HG02885 (cell line): ENCODE measurements around the gene DOK5.
"Not testable (repeated sequence)": the region's sequence is repeated elsewhere in the genome, so short reads cannot be mapped to it uniquely, and the experiment has no call there.

Experiments used
- ATAC-seq: cut with Tn5 transposase; IDR thresholded peaks from one replicate; pipeline ENCODE4 v1.9.1; 2021; ENCODE audit warnings: mild to moderate bottlenecking; ENCODE audit not compliant: unreplicated experiment, poor library complexity

Gene DOK5

GRCh38 chr20:54475334-54476168, at the start of gene DOK5:
DOK5 (plus strand) TSS chr20:54475593; CDS start chr20:54475947, 354 bp downstream.
- no peak for ATAC-seq

- no peak for ATAC-seq
These were observed 46.0 kb upstream of the DOK5 start for GRCh38 chr20:54429364-54429763.

- ATAC-seq: no peak
These were observed 44.0 kb upstream of the DOK5 start for GRCh38 chr20:54431156-54431944.

DNA sequence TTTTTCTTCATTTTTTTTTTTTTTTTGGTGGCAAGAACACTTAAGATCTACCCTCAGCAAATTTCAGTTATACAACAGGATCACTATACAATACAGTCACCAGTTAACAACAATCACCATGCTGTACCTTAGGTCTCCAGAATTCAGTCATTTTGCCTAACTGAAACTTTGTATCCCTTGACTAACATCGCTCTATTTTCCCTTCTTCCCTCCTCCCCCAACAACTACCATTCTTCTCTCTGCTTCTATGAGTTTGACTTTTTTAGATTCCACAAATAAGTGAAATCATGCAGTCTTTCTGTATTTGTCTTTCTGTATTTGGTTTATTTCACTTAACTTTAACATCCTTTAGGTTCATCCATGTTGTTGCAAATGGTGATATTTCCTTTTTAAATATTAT, 42.4 kb upstream of the DOK5 start:
- no peak for ATAC-seq

DNA sequence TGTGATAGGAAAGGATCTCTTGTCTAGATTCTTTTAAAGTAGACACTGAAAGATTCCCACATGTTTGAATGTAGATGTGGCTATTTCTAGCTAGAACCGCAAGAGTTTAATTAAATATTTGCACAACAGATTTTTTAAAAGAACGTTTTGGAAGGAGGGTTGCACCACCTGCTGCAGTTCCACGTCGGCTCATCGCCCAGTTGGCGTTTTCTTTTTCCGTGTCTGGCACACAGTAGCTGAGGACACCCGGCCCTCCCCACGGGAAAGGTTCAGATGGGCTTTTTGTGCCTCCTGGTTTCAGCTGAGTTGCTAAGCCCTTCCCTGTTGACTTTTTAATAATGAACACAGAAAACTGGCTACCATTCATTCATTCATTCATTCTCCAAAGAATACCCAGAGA, 41.8 kb upstream of the DOK5 start:
- ATAC-seq: no peak

GRCh38 chr20:54434196-54434595, 41.2 kb upstream of the DOK5 start:
- ATAC-seq: no peak

DNA sequence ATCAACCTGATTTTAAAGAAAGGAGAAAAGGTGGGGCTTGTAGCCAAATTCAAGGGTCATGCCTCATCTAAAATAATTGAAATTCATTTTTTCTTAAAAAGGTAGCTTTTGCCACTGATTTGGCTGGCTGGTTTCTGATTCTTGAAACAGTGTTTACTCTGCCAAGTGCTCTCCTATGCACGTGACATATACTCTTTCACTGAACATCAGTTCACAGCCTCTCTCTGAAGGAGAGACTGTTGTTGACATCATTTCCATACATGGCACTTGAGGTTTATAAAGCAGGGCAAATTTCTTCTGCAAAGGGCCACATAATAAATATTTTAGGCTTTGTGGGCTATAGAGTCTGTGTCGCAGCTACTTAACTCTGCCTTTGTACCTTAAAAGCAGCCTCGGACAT, 40.4 kb upstream of the DOK5 start:
- no peak for ATAC-seq

DNA sequence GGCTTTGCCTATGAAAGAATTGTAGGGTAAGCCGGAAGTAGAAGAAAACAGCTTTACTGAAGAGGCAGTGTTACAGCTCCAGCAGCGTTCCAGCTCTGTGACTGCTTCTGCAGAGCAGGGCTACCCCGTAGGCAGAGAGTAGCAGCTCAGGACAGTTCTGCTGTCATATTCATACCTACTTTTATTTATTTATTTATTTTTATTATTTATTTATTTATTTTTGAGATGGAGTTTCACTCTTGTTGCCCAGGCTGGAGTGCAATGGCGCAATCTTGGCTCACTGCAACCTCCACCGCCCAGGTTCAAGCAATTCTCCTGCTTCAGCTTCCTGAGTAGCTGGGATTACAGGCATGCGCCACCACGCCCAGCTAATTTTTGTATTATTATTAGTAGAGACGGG, 39.0 kb upstream of the DOK5 start:
- ATAC-seq: not testable (repeated sequence)

- ATAC-seq: no peak
These were observed 37.2 kb upstream of the DOK5 start for GRCh38 chr20:54438166-54438565.

DNA sequence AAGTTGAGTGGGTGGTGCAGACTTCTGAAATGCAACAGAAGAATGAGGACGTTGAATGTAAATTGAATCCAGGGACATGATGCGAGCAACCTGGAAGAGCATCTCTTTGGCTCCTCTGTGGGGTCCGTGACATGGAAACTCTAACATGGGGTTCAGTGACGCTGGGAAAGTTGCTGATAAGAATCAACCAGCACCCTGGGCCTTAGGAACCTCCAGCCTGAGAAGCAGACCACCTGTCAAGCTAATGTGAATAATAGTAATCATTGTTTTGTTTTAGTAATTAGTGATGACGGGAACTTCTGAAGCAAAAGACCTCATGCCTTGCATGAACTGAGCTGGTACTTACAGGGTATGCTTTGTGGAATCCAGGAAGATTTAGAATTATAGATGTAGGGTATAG, 25.2 kb upstream of the DOK5 start:
- no peak for ATAC-seq

DNA sequence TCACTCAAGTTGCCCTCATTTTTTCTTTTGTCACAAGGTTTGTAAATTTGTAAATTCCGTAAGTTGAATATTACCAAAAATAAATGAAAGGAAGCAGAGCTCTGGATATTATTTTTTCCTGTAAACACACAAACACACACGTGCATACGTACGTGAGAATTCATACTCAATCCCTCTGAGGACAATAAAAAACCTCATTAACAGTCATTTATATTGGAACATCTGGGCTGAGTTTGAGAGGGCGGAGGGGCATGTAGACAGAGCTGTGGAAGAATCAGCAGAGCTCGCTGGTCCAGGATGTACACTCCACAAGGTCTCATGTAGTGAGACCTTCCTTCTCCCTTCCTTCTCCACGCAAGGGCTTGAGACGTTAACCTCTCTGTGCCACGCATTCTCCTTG, 24.2 kb upstream of the DOK5 start:
- no peak for ATAC-seq

DNA sequence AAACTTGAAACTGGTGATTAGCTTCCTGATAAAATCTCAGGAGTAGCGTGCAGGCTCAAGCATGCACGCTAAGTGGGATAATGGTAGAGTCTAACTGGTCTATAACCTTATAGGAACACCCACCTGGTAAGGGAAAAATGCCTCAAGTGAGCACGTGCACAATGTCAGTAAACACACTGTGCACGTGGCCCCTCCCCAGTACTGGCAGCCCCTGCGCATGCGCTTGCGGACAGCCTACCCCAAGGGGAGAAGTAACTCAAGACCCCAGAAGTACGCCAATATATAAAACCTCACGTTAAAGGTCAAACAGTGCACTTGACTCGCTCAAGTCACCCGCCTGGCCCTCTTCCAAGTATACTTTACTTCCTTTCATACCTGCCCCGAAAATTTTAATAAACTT, 23.1 kb upstream of the DOK5 start:
- ATAC-seq: no peak

- no peak for ATAC-seq
These were observed 20.4 kb upstream of the DOK5 start for GRCh38 chr20:54454982-54455381.

DNA sequence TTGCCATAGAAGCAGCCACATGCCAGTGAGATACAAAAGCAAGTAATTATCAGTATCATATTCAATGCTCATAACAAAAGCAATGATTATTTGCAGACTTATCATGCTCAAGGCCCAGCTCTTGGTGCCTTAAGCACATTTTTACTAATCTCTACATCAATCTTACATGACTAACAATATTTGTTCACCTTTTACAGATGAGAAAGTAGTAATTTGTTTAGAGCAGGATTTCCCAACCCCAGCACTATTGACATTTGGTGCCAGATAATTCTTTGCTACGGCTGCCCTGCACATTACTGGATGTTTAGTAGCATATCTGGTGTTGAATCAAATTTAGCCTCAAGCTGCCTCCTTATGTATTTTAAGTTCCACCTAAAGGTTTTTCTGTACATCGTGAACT, 19.0 kb upstream of the DOK5 start:
- no peak for ATAC-seq

- ATAC-seq: no peak
These were observed 18.4 kb upstream of the DOK5 start for GRCh38 chr20:54456961-54457360.

DNA sequence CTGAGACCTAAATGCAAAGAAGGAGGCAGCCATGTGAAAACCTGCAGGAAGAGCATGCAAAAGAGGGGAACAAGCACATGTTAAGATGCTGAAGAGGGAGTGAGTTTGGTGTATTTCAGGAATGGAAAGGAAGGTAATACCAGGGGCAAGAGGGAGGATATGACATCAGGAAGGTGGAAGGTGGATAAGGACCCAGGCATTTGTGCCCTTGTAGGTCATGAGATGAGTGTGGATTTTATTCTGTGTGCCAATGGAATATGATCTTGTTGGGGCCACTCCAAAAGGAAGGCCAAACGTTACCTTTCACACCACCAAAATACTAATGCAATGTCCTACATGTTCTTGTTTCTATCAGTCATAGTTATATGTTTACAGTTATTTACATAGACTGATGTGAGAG, 17.2 kb upstream of the DOK5 start:
- no peak for ATAC-seq

DNA sequence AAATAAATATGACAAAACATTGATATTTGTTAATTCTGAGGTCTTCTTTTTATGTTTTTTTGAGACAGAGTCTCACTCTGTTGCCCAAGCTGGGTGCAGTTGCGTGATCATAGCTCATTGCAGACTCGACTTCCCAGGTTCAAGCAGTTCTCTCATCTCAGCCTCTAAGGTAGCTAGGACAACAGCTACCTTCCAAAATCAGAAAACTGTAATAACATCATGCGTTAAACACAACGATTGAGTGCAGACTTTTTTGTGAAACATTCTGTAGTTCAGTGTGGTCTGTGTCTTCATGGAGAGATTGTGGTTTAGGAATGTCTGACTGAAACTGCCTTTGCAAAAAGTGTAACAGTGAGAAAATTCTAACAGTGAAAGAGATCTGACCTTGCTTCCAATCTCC, 16.1 kb upstream of the DOK5 start:
- no peak for ATAC-seq

GRCh38 chr20:54464003-54464402, 11.4 kb upstream of the DOK5 start:
- ATAC-seq: no peak

DNA sequence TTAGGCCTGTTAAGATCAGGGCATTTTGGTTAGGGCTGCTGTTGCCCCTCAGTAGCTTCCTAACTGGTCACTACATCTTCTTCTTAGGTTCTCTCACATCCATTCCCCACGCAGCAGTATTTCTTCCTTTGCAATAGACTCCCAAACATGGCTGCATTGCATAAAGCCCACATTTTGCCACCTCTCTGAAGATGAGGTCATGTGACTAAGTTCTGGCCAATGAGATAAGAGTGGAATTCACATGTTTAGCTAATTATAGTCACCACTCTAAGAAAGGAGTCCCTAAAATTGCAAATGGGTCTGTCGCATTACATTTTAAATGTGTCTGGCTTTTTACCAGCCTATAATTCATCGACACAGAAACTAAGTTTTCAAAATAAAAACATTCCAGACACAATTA, 9.3 kb upstream of the DOK5 start:
- ATAC-seq: no peak

DNA sequence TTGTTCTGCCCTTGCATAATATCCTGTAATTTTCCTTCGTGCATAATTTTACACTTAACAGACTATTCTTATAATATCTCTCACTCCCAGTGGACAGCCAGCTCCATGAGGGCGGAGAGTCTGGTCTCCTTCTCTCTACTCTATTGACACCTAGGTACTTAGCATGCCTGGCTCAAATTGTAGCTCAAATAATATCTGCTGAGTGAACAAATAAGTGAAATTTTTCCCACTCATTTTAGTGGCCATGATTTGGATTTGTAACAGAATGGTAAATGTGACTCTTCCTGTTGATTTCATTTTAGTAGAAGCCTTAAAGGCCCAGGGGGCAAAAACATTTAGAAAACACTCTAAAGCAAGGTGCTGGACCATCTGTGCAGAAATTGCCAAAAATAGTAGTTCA, 7.8 kb upstream of the DOK5 start:
- ATAC-seq: no peak

DNA sequence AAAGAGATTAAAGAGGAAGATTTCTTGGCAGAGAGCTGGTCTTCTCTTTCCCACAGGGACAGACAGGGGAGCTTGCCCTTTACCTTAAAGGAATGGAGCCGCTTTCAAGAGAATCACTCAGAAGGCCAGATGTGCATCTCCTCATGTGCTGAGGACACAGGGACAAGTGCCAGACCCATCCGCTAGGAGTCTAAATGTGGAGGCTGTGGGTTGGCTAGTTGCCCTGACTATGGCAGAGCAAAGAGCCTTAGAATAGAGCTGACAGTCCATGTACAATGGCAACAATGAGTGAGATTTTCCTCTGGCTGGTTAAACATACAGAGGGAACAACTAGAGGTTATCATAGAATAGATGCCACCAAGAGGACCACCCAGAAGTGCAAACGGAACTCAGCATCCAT, 7.3 kb upstream of the DOK5 start:
- ATAC-seq: no peak

DNA sequence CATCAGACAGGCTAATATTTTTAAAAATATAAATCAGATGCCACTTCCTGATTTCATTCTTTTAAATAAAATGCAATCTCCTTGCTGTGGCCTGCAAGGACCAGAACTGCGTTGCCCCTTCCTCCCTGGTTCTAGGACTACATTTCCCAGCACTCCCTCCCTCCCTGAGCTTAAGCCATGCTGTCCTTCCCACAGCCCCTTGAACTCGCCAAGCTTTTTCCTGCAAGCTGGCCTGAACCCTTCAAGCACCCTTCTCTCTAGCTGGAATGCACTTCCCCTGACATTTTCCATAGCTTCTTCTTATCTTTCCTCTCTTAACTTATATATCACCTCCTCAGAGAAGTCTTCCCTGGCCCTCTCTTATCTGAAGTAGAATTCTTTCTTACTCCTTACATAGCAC, 6.1 kb upstream of the DOK5 start:
- no peak for ATAC-seq
